ENCODE measurements around the gene KLHL24. TPM values are rescaled to one million over a fixed set of nuclear protein-coding genes. Genes with fewer than 3 reads are reported as not detected.

Gene KLHL24
- total RNA-seq, 4 donors from 2014 or later, result 68.2 to 159 (median 128) TPM

GRCh38 chr3:183733553-183733952, 98.1 kb downstream of the KLHL24 start:
- no peak for TF ChIP-seq CTCF (IDR thresholded peaks at IDR 0.05; ENCODE audit: low read depth)

Other genes with a start within 250 kb of the KLHL24 start
- under 1 TPM; 0.16 to 0.66 (median 0.26) TPM for gene MCF2L2, start 207.0 kb upstream of the KLHL24 start, total RNA-seq
- gene KLHL6, start 79.9 kb upstream of the KLHL24 start, total RNA-seq, result 10 to 100 TPM in 1 of 4 donors, 1 to 10 TPM in 3; 2.4 to 18.7 (median 3.4) TPM
- 10 to 100 TPM; 15.5 to 31.3 (median 20.4) TPM for gene YEATS2, start 62.2 kb downstream of the KLHL24 start, total RNA-seq
- gene MAP6D1, start 190.0 kb downstream of the KLHL24 start, total RNA-seq, result 1 to 10 TPM in 2 of 4 donors, under 1 TPM in 1, not detected in 1; 0.38 to 2.0 (median 1.0) TPM
- gene PARL, start 249.3 kb downstream of the KLHL24 start, total RNA-seq, result 10 to 100 TPM; 43.4 to 66.4 (median 44.5) TPM